DMS 273 (cell line): ENCODE data around the gene GRIK5.
"Not testable (repeated sequence)": the region's sequence is repeated elsewhere in the genome, so short reads cannot be mapped to it uniquely, and the experiment has no call there.

Experiments used
- DNase-seq: peaks from one replicate; lab custom pipeline; 2025; ENCODE audit not compliant: unreplicated experiment; lab: John Stamatoyannopoulos, UW

GRIK5 gene

DNA sequence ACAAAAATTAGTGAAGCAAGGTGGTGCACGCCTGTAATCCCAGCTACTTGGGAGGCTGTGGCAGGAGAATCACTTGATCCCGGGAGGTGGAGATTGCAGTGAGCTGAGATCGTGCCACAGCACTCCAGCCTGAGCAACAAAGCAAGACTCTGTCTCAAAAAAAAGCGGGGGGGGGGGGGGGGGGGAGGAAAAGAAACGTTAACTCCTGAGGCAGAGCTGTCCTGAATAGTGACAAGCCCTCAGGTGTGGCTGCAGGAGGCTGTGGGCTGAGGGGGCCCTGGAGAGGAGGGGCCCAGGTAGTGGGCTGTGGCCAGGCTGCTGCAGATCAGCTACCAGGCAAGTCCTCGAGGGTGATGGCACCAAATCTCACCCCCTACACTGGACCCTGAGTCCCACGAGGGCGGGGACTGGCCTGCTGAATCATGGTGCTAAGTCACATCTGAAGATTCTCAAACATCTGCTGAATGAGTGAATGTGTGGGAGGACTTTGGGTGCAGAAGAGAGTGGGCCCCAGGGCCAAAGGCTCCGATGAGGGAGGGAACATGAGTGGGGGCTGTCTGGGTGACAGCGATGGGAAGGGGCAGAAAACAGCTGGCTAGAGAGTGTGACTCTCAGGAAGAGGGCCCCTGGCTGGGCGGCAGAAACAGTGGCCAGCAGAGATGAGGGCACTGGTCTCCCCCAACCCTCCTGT lies 51.4 kb downstream of the GRIK5 start:
- DNase-seq: no peak

DNA sequence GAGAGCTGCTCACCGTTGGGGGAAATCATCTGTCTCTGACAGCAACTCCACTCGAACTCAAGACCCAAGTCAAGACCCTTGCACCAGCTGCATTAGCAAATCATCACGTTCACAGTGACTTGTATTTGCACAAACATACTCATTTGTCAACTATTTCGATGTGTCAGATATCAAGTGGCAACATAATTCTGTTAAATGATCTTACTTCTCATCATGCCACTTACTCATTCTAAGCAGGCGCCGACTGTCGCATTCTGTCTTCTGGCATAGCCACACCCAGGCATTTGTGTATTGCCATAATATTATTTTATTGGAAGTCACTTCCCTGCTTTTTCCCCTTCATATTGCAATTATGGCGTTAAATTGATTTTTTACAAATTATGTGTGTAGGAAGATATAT lies 53.0 kb downstream of the GRIK5 start:
- DNase-seq: no peak

- DNase-seq: not testable (repeated sequence)
These were observed 57.3 kb downstream of the GRIK5 start for GRCh38 chr19:42012747-42013146.

GRCh38 chr19:42010245-42011126 lies 59.5 kb downstream of the GRIK5 start:
- DNase-seq: no peak

DNA sequence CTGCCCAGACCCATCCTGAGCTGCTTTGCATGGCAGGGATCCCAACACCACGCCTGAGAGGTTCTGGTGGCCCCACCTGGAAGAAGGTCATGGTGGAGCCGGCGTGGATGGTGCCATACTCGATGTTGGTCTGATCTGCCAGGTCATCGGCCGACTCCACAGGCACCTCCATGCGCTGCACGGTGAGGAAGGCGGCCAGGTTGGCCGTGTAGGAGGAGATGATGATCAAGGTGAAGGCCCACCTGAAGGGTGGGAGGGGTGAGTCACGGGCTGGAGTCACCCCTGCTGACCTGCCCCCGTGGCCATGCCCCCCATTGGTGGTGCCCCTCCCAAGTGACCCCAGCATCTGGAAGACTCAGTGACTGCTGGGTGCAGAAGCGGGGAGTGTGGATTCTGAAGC lies 63.4 kb downstream of the GRIK5 start:
- DNase-seq: no peak

DNA sequence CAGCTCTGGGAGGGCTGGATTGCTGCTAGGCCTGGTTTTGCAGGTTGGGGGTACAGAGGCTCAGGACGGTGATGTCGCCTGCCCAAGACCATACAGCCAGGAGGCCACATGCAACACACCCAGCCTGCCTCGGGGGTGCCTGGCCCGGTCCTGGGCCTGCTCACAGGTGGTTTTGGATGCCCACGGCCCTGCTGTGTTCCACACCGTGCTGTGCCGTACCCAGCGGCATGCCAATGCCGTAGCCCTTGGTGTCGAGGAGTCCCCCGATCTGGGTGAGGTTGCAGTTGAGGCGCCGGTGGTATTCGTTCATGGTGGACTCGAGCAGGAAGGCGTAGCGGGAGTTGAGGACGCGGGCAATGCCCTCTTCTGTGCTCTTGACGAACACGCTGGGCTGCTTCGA lies 64.5 kb downstream of the GRIK5 start:
- DNase-seq: no peak

DNA sequence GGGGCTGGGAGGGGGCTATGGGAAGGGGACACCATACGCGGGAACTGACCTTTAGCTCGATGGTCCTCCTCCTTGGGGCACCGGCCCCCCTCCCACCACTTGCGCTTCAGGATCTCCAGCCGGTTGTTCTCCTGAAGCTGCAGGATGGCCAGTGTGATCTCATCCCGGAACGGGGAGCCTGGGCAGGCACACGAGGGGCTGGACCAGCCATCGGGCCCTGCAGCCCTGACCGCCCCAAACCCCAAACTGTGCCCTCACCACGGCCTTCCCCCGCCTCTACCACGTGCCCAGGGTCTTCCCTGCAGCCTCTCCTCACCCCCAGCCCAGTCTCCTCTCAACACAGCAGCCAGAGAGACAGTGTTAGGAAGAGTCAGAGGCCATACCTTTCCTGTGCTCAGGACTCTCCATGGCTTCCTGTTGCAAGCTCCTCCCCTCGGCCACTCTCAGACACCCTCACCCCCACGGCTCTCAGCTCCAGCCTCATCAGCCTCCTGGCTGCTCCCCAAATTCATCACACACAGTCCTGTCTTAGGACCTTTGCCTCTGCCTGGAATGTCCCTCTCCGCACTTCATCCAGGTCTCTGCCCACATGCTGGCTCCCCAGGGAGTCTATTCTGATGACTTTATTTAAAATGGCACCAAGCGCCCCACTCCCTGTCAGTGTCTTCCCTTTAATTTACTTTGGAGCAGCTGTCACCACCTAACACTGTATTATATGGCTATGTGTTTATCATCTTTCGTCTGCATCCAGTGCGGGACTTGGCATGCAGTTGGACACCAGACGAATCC lies 66.3 kb downstream of the GRIK5 start:
- DNase-seq: no peak

GRCh38 chr19:41999878-42000208 lies 70.2 kb downstream of the GRIK5 start:
- no peak for DNase-seq

DNA sequence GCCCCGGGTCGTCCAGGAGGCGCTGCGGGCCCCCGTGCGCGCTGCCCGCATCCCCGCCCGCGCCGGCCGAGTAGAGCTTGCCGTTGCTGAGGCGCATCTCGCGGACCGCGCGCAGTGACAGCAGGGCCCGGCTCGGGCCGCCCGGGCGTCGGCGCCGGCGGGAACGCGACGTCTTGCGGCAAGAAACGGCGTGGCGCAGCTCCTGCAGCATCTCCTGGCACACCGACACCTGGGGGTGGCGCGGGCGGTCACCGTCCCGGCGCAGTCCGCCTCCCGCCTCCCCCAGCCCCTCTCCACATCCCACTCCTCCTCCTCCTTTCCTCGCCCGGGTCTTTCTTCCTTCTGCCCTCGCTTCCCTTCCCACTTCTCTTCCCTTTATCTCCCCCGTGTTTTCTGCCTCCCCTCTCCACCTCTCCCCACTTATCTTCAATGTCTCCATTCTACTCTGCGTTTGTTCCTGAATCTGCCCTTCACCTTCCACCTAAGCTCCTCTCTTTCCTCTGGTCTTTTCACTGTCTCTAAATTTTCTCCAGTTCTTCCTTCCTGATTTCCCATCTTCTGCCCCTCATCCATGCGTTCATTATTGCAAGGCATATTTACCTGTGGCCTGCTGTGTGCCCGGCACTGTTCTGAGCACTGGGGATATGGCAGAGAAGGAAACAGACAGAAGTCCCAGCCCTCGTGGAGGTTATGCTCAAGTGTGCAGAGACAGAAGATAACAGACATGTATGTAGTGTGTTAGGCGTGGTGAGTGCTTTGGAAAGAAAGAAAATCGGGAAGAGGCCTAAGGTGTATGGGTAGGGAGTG lies 70.7 kb downstream of the GRIK5 start:
- peak; percentile 77 for DNase-seq

DNA sequence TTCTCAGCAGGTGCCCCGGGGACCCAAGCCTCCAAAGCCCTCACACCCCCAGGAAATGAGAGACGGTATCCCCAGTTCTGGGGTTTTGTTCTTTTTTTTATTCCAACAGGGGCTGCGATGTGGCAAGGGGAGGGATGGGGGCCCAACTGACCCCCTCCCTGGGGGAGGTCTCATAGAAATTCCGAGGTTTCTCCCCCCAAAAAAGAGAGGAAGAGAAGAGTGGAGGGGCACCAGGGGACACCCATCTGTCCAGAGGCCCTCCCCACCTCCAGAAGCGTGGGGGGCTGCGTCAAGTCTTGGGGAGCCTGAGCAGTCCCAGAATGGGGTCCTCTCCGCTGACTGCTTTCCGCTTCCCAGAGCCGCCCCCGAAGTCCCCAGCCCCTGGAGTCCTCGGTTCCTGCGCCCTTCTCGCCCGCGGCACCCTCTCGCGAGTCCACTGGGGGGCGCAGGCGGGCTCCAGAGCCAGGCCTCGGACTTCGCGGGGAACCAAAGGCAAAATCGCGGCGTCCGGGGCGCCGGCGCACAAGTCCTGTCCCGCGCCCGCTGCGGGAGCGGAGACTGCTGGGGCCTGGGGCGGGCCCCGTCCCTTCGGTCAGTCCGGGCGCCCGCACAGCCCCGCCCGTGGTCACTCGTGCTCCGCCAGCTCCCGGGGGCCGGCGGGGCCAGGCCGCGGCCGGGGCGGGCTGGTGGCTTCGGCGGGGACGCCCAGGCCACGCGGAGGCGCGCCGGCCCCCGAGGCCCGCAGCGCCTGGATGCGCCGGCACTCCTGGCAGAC lies 71.6 kb downstream of the GRIK5 start:
- DNase-seq: peak; percentile 94

DNA sequence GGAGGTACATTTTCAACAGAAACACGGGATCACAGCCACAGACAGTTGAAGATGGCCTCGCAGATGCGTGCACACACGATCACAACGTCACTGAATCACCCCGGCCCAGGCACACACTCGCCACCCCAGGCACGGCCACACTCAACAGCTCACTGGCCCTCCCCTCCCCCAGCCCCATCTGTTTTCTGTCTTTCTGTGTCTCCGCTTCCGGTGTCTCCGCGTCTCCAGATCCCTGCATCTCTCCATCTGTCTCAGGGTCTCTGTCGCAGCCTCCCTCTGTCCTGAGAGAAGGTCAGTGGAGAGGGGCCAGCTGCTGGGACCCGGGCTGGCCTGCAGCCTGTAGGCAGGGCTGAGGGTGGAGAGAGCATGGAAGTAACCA lies 72.2 kb downstream of the GRIK5 start:
- peak; percentile 88 for DNase-seq

- peak; percentile 70 for DNase-seq
These were observed 72.7 kb downstream of the GRIK5 start for GRCh38 chr19:41997121-41997850.

GRCh38 chr19:41995959-41996797 lies 73.8 kb downstream of the GRIK5 start:
- peak; percentile 90 for DNase-seq

- DNase-seq: no peak
These were observed 74.7 kb downstream of the GRIK5 start for GRCh38 chr19:41994994-41995958.

DNA sequence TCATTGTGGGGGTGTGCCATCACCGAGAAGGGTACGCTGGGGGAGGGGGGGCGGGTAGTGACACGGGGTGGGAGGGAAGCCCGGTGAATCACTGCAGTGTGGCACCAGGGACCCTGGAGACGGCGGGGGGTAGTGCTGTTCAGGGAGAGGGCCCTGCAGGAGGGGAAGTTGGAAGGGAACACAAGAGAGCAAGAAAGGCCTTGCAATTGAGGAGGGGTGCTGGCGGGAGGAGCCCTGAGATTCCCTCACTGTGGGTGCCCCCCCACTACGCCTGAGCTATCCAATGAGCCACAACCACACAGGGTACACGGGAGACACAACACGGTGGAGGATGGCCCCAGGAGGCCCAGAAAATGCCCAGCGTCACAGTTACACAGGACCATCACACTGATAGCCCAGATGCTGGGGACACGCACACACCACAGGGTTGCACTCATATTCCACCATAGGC lies 75.5 kb downstream of the GRIK5 start:
- DNase-seq: peak; percentile 39

GRCh38 chr19:41993612-41994483 lies 76.2 kb downstream of the GRIK5 start, which contains the start of gene ATP1A3:
TSS of gene ATP1A3 (minus strand) at chr19:41994230. CDS start at chr19:41994076, 154 bp downstream.
- DNase-seq: peak; percentile 95
